T47D (cell line): ENCODE measurements around the gene FAR2.
A peak's percentile ranks its signal among the peaks of the same experiment; 100 is the strongest.
"Not testable (repeated sequence)": the region's sequence is repeated elsewhere in the genome, so short reads cannot be mapped to it uniquely, and the experiment has no call there.

Source experiments
- DNase-seq, 2 experiments: peaks; one replicate each; pipeline versions ENCODE4 v3.0.0 to v3.0.0-alpha.2; 2011 to 2012; ENCODE audit warnings: low read depth in 1 of 2, low spot score in 1 of 2
- JUND ChIP-seq: IDR thresholded peaks from 2 replicates; pipeline ENCODE4 v1.6.1; 2012; ENCODE audit warnings: low read depth
- in situ Hi-C: cut with HindIII; loops from 2 replicates; pipeline ENCODE4 v1.10.0; 2016; ENCODE audit warnings: low sequenced_read_pairs, low pct_unique_long_range_greater_than_20kb

FAR2 gene

GRCh38 chr12:29148911-29149690 lies at the start of gene FAR2:
TSS of gene FAR2 (plus strand) at chr12:29149278. CDS start at chr12:29270450, 121,172 bp downstream.
- in situ Hi-C loops: no loop called here
- TF ChIP-seq JUND: no peak
- DNase-seq: peak; percentile 30 to 39

GRCh38 chr12:29102741-29103140 lies 46.3 kb upstream of the FAR2 start:
- in situ Hi-C loops: no loop called here
- DNase-seq: no peak
- TF ChIP-seq JUND: no peak

GRCh38 chr12:29103539-29103974 lies 45.5 kb upstream of the FAR2 start:
- no peak for DNase-seq

DNA sequence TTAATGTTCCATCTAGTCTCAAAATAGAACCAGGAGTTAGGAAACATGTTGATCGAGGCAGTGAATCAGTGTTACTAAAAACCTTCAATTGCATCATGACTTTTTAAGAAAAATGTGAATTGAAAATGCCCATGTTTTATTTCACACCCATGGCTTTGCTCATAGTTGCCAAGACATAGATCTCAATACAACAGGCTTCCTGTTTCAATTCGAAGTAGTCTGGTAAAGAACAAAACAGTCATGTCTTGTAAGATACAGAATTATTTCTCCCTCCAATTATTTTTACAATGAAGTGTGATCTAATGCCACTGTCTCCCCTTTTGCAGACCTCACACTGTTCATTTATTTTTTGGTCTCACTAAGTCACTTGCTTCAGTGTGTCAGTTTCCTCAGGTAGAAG lies 44.6 kb upstream of the FAR2 start:
- no peak for DNase-seq
- TF ChIP-seq JUND: no peak
- in situ Hi-C loops: no loop called here

More at GRCh38 chr12:29103539-29103974, 45.5 kb upstream of the FAR2 start:
- TF ChIP-seq JUND: no peak
- in situ Hi-C loops: no loop called here

DNA sequence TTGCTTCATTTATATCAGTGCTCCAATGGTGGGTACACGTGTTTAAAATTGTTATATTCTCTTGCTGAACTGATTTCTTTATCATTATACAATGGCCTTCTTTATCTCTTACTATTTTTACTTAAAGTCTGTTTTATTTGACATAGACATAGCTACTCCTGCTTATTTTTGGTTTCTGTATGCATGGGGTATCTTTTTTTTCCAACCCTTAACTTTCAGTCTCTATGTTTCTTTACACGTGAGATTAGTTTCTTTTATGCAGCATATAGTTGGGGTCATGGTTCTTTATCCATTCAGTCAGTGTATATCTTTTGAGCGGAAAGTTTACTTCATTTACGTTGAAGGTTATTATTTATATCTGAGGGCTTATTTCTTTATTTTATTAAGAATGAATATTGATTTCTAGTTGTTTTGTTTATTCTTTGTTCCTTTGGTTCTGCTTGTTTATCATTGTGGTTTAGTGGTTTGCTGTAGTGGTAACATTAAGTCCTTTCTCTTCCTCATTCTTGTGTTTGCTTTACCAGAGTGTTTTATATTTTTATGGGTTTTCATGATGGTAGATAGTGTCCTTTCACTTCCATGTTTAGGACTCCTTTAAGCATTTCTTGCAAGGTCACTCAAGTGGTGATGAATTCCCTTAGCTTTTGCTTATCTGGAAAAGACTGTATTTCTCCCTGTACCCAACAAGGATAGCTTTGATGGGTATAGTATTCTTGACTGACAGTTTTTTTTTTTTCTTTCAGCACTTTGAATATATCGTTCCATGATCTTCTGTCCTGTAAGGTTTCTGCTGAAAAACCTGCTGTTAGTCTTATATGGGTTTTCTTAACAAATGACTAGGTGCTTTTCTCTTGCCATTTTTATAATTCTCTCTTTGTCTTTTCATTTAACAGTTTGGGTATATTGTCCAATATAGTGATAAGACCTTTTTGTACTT lies 38.3 kb upstream of the FAR2 start:
- in situ Hi-C loops: no loop called here
- no peak for TF ChIP-seq JUND
- no peak for DNase-seq

DNA sequence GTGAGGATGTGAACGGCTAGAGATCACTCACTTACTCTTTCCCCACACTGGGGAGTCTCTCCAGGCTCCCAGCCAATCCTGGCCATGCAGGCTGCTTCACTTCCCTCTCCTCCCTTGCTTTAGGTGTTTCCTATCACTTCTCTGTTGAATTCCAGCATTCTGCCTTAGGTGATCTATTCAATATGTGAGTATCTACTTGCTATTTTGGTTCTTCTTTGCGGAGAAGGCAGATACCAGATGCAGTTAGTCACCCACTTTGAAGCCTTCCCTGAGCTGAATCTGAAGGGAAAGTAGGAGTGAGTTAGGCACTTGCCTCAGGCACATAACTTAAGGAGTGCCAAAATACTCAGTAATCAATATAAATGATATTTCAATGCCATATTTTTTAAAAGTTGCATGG lies 36.0 kb upstream of the FAR2 start:
- no peak for TF ChIP-seq JUND
- in situ Hi-C loops: no loop called here
- DNase-seq: no peak

DNA sequence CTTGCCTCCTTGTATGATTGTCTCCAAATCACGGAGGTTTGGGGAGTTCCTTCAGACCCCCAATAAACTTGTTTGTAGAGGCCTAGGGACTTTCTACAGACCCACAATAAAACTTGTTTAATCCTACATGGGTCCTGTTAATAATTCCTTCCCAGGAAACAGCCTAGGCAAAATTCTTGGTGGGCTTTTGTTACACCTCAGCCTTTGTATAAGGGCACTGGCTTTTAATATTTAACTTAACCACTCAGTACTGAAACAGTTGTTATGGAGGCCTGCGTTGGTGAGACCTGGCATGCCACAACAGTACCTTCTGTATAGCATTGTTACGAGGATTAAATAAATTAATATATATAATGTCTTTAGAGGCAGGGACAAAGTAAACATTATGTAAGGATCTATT lies 32.7 kb upstream of the FAR2 start:
- no peak for DNase-seq
- in situ Hi-C loops: no loop called here
- no peak for TF ChIP-seq JUND

DNA sequence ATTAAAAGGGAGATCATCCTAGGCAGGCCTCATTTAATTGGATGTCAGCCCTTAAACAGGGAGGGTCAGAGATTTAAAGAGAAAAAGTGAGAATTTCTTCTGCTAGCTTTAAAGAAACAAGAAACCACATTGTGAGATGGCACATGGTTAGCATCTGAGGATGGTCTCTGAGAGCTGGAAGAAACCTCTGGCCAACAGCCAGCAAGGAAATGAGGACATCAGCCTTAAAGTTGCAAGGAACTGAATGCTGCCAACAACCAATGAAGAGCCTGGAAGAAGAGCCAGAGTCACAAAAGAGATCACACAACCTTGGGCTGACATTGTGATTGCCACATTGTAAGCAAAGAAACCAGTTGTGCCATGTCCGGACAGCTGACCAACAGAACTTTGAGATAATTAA lies 17.5 kb upstream of the FAR2 start:
- in situ Hi-C loops: no loop called here
- no peak for DNase-seq
- no peak for TF ChIP-seq JUND

- in situ Hi-C loops: no loop called here
- no peak for DNase-seq
- no peak for TF ChIP-seq JUND
Measured at GRCh38 chr12:29132316-29132715, 16.8 kb upstream of the FAR2 start.

DNA sequence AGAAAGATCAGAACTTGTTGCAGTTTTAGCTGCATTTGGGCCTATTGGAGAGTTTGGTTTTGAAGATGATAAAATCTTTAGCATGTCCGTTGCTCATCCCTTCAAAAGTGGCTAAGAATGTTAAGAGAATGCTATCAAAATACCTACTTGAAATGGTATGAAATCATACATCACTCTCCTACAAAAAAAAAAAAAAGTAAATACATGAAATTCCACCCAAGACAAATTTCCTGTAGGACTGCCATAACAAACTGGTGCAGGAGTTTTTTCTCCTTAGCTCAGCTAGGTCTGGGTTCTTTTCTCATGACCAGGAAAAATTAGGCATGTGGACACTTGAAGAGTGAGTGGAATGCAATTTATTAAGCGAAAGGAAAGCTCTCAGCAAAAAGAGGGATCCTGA lies 15.9 kb upstream of the FAR2 start:
- TF ChIP-seq JUND: no peak
- in situ Hi-C loops: no loop called here
- no peak for DNase-seq

- no peak for TF ChIP-seq JUND
- in situ Hi-C loops: no loop called here
Measured at GRCh38 chr12:29133680-29134079, 15.4 kb upstream of the FAR2 start.

DNA sequence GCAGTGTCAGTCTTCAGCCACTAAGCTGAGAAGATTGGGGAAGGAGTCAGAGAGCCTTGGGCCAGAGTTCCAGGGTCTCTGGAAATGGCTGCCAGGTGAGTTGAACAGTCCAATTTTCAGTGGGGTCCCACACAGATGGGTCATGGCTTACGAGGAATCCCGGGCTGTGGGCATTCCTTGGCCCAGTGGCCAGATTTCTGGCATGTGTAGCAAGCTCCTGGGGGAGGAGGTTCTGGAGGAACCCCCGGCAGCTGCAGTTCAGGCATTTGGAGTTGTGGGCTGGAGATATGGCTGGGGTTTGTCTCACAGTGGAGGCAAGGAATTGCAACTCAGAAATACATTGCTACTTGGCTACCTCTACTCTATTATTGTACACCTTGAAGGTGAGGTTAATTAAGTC lies 10.8 kb upstream of the FAR2 start:
- in situ Hi-C loops, DNase-seq: not testable (repeated sequence)

More at GRCh38 chr12:29133680-29134079, 15.4 kb upstream of the FAR2 start:
- DNase-seq: no peak

DNA sequence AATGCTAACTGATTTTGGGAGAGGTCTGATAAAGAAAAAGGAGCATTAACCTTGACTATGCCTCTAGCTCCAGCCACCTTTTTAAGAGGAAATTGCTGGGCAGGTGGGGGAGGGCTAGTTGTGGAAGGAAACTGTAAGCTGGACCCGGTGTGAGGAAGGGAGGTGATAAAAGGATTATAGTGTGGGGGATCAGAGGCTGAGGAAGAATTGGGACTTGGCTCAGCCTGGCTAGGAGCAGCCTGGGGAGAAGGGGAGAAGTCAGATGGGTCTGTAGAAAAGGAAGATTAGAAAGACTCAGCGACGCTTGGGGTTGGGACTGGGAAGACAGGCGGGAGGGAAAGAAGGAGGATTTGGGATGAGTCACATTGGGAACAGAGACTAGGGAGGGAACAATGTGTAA lies 10.2 kb upstream of the FAR2 start:
- DNase-seq, in situ Hi-C loops: not testable (repeated sequence)
